HG03457 (cell line): ENCODE results near the gene MAPK7.
"Not testable (repeated sequence)": the region's sequence is repeated elsewhere in the genome, so short reads cannot be mapped to it uniquely, and the experiment has no call there.

Experiments used
- ATAC-seq: cut with Tn5 transposase; IDR thresholded peaks from one replicate; pipeline ENCODE4 v1.9.1; 2021; ENCODE audit warnings: moderate number of reproducible peaks; ENCODE audit not compliant: unreplicated experiment

MAPK7 gene

DNA sequence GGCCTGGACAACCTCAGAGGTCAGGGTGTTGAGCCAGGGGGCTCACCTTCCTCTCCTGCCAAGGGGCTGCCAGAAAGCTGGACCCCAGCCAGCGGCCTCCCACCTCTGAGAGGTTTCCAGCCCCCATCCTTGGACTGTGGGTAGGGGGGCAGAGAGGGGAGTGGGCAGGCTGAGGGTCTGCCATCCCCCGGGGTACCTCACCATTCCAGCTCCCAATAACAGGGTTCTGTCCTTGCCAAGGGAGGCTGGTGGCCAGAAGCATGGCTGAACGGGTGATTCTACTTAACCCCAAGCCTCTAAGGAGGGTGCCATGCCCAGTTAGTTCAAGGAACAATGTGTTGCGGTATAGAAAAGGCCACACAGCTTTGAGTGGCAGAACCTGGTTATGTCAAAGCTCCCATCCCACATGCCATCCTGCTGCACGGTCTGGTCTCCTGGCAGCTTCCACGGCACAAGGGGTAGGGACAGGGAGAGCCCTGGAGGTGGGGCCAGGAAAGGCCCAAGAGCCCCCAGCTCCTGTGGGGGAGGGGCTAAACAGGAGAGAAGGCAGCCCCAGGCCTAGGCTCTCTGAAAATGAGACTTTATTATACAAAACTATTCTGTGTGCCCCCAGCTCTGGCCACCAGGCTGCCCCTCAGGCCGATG is 35.6 kb upstream of the MAPK7 start:
- no peak for ATAC-seq

DNA sequence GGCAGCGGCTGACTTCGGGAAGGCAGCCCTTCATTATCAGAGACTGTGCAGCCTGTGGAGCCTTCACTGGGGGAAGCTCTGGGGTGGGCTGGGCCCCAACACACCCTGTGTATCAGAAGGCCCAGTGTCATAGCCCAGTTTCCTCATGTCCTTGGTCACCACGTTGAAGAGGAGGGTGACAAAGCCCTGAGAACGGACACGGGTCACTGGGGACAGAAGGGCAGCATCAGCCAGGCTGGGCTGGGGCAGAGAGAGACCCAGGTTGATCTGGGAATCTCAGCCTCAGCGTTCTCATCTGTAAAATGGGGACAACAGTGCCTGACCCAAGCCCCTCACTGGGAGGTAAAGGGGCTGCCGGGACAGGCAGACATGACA is 35.1 kb upstream of the MAPK7 start:
- ATAC-seq: no peak

DNA sequence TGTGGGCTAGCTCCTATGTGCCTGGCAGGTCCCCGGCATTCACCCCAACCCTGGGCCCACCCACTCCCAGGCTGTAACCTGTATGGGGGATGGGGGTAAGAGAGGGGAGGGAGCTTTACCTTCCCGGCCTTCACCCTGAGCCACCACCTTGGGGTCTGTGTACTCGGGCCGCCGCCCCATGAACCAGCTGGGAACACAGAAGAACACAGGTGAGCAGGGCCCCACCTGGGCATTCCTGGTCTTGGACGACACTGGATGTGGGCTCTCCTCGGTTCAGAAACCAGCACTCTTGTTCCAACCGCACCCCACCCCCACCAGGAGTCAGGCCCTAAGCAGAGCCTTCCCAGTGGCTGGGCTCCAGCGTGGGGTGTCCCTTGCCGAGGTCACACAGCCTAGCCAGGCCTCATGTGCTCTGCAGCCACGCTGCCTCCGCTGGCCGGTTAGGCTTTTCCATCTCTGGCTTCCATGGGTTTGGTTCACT is 34.6 kb upstream of the MAPK7 start:
- ATAC-seq: no peak

GRCh38 chr17:19344311-19345066 is 33.8 kb upstream of the MAPK7 start:
- no peak for ATAC-seq

- no peak for ATAC-seq
These were observed 33.2 kb upstream of the MAPK7 start for GRCh38 chr17:19345067-19345460.

- ATAC-seq: no peak
These were observed 32.6 kb upstream of the MAPK7 start for GRCh38 chr17:19345486-19346350.

GRCh38 chr17:19346351-19347255 is 31.7 kb upstream of the MAPK7 start:
- ATAC-seq: no peak

- ATAC-seq: no peak
These were observed 30.8 kb upstream of the MAPK7 start for GRCh38 chr17:19347323-19348080.

DNA sequence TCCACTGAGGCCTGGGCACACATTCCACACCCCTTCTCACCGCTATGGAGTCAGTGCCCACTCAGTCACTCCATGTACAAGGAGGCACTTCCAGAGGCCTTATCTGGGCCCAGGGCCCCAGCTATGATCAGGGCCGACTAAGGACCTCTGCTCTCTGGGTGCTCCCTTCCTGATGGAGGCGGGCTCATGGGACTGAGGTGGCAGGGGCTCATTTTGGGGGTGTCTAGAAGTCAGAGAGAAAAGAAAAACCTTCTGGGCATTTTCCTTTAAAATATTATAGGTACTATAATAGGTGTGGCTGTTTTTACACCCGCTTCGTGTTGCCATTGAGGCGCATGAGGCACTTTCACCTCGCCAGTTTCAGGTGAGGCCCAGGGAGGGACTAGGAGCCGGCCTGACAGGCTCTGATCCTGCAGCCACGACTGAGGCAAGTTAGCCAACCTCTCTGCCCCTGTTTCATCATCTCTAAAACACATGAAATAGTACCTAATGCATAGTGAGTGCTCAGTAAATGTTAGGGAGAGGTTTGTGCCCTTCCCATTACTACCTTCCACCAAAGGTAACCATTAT is 30.1 kb upstream of the MAPK7 start:
- ATAC-seq: no peak

DNA sequence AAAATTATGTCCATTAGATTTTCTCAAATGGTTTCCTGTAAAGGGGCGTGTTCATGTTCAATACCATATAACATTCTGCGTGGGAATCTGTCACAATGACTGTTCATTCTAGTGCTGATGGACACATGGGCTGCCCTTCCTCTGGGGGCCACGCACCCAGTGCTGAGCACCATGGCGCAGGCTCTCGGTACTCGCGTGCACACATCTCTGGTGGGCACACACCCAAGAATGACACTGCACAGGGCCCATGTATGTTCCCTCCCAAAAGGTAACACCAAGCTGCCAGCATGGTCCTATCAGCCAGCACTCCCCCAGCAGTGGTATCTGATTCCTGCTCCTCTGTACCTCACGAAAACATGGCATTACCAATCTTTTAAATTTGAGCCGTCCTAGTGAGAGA is 29.5 kb upstream of the MAPK7 start:
- no peak for ATAC-seq

DNA sequence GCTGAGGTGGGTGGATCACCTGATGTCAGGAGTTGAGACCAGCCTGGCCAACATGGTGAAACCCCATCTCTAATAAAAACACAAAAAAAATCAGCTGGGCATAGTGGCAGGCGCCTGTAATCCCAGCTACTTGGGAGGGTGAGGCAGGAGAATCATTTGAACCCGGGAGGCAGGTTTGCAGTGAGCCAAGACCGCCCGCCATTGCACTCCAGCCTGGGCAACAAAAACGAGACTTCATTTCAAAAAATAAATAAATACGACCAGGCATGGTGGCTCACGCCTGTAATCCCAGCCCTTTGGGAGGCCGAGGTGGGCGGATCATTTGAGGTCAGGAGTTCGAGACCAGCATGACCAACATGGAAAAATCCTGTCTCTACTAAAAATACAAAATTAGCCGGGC is 24.9 kb upstream of the MAPK7 start:
- ATAC-seq: not testable (repeated sequence)

- ATAC-seq: no peak
These were observed 23.6 kb upstream of the MAPK7 start for GRCh38 chr17:19354748-19355147.

GRCh38 chr17:19357351-19357750 is 20.9 kb upstream of the MAPK7 start:
- ATAC-seq: no peak

DNA sequence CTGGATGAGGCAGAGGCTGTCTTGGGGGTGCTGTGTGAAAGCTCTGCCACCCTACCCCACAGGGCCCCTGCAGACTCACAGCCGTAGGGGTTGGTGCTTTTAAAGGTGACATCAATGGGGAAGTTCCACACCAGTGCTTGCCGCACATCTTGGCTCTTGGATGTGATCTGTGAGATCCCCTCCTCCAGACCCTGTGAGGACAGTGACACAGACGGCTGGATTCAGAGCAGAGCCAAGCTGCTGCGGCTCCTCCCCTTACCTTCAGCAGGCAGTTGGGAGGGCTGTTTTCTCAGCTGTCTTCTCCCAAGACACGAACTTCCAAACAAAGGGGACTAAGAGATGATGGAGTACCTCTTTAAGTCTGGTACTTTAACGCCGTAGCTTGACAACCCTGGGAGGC is 20.5 kb upstream of the MAPK7 start:
- ATAC-seq: no peak

DNA sequence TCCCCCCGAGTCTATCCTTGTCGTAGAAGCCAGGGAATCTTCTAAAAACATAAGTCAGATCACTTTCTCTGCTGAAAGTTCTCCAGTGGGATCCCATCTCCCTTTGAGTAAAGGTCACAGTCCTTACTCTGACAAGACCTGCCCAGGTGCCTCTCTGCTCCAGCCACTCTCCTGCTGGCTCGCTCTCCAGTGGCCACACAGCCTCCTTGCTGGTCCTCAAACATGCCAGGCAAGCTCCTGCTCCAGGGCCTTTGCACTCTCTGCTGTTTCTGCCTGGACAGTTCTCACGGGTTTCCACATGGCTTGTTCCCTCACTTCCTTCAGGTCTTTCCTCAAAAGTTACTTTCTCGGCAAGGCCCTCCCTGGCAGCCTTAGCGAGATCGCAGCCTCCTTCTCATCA is 19.1 kb upstream of the MAPK7 start:
- no peak for ATAC-seq

- no peak for ATAC-seq
These were observed 18.4 kb upstream of the MAPK7 start for GRCh38 chr17:19359856-19360255.

- ATAC-seq: no peak
These were observed 17.5 kb upstream of the MAPK7 start for GRCh38 chr17:19360772-19361171.

- ATAC-seq: no peak
These were observed 17.0 kb upstream of the MAPK7 start for GRCh38 chr17:19361326-19361725.

- ATAC-seq: no peak
These were observed 16.4 kb upstream of the MAPK7 start for GRCh38 chr17:19361944-19362276.
